GM19438 (cell line): Measurements from ENCODE around the gene NEK9.
A peak's percentile ranks its signal among the peaks of the same experiment; 100 is the strongest.
"Not testable (repeated sequence)": the region's sequence is repeated elsewhere in the genome, so short reads cannot be mapped to it uniquely, and the experiment has no call there.

Source experiments
- ATAC-seq: cut with Tn5 transposase; IDR thresholded peaks from one replicate; pipeline ENCODE4 v1.9.1; 2021; ENCODE audit warnings: low read depth; ENCODE audit not compliant: unreplicated experiment

NEK9 gene

DNA sequence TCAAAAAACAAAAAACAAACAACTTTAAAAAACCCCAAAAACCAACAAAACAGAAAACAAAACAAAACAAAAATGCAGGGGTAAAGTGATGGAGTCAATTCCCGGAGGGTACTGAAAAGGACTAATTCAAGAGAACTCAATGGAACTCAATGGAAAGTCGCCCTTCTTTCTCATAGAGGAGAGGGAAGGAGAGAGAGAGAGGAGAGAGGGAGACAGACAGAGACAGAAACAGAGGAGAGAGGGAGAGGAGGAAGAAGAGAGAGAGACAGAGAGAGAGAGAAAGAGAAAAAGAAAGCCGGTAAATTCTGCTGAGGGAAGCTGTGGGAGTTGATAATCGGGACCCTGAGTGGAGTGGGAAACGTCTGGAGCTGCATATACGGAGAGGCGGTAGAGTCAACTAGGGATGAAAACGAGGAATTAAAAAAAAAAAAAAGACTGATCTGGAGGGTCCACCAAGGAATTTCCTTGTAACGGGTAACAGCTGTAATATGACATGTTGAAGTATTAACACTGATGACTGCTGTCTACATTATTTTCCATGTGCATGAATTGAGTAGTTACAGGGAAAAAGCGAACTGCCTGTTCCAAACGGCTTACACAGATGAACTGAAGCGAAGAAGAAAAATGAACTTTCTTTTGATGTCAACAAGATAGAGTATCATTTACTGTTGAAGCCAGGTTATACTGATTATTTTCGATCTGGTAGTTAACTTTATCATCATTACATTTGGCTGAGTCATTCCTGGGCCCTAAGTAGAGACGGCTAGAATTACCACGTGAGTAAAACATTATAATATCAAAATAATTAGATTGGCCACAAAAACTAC lies 58.3 kb downstream of the NEK9 start:
- no peak for ATAC-seq

DNA sequence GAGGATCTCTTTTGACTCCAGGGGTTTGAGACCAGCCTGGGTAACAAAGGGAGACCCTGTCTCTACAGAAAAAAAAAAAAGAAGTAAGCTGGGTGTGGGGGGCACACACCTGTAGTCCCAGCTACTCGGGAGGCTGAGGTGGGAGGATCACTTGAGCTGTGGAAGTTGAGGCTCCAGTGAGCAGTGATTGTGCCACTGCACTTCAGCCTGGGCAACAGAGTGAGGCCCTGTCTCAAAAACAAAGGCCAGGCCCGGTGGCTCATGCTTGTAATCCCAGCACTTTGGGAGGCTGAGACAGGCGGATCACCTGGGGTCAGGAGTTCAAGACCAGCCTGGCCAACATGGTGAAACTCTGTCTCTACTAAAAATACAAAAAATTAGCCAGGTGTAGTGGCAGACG lies 59.1 kb downstream of the NEK9 start:
- ATAC-seq, result not testable (repeated sequence)

DNA sequence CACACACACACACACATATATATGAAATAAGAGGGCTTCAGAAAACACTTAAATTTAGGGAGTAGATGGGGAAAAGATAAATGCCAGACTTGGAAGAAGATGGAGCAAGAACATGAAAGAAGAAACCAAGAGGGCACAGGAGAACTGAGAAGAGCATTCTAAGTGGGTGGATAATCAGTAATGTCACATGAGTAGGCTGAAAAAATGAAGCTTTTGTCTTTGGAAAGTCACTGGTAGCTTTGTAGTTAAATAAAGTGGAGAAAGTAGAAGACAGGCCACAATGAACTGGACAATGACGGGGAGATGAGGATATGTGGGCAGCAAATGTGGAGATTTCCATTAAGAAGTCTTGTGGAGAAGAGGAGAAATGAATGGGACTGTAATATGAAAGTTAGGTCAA lies 59.6 kb downstream of the NEK9 start:
- ATAC-seq, result no peak

DNA sequence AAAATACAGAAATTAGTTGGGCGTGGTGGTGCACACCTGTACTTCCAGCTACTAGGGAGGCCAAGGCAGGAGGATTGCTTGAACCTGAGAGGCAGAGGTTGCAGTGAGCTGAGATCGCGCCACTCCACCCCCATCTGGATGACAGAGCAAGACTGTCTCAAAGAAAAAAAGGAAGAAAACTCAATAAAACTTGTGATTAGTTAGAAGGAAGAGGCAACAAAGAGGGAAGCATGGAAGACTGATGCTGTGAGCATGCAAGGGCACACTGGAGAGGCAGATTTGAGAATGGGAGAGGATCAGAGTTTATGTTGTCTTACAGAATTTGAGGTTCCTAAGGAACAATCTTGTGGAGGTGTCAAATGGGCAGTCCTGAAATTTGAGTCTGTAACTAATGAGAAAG lies 60.2 kb downstream of the NEK9 start:
- ATAC-seq, result no peak

DNA sequence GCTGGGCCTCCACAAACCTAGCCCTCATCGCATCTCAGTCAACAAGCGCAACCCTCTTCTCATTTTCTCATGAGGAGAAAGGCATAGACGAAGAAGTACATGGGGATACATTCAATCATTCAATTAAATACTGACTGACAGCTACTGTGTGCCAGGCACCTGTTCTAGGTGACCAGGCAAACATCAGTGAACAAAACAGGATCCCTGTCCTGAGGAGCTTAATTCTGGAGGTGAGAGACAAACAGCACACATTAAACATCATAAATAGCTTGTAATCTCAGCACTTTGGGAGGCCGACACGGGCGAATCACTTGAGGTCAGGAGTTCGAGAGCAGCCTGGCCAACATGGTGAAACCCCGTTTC lies 62.7 kb downstream of the NEK9 start:
- ATAC-seq, result no peak

DNA sequence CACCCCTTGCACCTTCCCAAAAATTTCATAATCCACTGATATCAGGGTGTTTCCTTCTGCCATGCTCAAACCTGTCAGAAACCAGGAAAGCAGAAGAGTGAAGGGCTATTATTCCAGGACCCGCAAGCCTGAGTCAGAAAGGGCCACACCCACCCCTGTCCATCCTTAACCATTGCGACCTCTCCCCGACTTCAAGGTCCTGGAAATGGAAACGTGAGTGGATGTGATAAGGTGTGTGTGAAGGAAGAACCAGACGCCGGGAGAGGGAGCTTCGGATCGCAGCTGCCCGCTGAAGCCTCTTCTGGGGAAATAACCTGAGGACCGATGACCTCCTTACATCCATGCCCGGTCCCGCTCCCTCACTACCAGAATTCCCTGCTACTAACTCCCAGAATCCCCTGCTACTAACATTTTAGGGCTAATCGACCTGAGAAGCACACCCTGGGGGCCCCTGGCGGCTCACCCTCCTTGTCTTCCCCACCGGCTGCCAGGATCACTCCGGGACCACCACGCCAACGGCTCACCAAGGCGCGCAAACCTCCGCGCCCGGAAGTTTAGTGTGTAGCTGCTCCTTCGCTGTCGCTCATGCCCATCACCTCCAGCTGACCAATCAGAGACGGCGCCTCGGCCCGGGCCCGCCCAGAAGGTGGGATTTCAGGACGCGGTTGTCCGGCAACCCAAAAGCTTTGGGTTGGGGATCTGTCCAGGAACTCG lies 63.2 kb downstream of the NEK9 start, which contains the start of gene ACYP1:
Gene ACYP1 (minus strand): TSS at position 534 of the 714 bp plus-strand sequence. CDS start 471 bp downstream, at position 63.
- ATAC-seq, result peak; percentile 97

DNA sequence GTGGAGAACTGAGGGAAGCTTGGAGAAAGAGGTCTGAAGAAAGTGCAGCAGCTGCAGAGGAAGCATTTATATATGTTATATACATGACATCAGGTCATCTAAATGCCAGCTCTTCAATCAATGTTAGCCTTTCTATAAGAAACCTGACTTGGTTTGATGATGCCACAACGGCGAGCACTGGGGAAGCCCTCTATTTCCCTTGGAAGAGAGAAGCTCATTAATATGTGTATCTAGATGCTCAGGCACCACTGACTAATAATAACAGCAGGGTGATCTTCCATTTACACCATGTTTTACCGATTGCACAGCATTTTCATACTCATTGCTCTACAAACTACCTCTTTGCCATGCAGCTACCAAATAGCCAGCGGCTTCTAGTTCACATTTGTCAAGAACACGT lies 63.8 kb downstream of the NEK9 start:
- no peak for ATAC-seq

DNA sequence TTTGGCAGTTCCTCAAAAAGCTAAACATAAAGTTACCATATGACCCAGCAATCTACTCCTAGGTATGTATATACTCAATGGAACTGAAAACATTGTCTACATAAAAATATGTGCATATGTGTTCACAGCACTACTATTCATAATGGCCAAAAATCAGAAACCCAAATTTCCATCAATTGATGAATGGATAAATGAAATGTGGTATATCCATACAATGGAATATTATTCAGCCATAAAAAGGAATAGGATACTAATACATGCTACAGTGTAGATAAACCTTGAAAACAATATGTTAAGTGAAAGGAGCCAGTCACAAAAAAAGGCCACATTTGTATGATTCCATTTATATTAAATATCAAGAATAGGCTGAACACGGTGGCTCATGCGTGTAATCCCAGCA lies 66.4 kb downstream of the NEK9 start:
- no peak for ATAC-seq

DNA sequence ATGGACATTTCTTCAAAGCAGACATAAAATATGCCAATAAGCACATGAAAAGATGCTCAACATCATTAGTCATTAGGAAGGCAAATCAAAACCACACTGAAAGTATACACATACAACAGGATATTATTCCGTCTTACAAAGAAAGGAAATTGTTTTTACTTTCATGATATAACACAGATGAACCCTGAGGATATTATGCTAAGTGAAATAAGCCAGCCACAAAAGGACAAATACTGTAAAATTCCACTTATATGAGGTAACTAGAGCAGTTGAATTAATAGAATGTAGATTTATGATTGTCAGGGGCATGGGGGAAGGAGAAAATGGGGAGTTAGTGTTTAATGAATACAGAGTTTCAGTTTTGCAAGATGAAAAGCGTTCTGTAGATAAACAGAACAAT lies 67.2 kb downstream of the NEK9 start:
- no peak for ATAC-seq

DNA sequence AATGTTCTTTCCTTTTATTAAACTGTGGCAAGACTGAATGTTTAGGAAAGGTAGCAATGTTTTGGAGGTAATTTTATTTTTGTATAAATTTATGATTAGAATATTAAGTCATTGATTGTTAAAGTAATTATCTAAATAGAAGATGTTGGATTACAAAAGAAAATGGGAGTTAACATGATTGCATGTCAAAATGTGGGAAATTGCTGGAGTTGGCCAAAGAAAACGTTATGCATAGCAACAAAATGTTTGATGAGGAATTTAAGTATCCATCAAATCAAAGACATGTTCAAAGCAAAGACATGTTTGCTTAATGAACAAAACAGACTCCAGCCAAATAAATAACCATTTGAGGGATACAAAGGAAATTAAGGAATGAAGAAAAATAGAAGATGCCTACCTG lies 72.4 kb downstream of the NEK9 start:
- ATAC-seq, result no peak

DNA sequence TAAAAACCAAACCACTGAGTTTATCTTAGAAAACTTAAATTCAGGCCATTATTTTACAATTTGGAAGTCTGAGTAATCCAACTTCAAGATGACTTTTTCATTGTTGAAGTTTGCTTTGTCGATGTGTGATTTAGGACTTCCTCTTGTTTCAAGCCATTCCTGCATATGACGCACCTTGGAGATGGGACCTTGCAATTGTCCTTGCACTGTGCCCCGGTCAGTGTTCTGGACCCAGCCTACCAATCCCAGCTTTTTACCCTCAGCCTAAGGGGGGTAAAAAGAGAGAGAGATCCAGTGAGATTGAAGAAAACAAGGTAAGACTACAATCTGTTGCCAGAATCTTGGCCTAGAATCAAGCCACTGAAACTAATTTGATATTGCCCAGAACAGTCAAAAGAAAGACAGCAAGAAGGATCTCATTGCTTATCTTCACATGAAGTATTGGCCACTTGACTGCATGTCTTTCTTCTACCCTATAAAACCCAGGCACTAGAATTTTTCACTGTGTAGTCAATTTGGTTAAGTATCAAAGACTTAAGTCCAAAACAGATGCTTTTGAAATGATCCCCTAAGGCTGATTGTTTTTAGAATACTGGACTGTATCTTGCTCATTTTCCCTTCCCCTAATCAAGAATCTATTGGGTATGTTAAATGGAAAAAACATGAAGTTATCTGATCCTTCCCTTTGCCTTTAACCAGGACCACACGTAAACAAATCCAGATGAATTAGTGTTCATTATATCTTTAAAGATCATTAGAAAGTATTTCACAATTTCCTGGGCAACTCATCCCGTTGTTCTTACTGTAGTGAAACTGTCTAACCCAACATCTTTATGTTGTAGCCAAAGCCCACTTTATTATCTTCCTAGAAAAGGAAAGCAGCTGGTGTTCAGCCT lies 73.2 kb downstream of the NEK9 start:
- no peak for ATAC-seq

DNA sequence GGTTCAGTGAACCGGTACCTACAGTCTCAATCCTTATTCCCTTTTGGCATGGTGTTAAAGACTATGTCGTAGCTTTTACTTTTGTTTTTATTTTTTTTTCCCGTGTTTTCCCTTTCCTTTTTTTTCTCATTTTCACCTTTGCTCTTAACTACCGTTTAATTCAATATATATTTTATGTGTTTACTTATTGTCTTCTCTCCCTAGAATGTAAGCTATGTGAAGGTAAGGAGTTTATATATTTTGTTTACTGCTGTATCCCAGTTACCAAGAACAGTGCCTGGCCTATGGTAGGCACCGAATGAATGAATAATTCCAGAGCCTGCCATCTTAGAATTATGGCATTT lies 75.3 kb downstream of the NEK9 start:
- no peak for ATAC-seq

DNA sequence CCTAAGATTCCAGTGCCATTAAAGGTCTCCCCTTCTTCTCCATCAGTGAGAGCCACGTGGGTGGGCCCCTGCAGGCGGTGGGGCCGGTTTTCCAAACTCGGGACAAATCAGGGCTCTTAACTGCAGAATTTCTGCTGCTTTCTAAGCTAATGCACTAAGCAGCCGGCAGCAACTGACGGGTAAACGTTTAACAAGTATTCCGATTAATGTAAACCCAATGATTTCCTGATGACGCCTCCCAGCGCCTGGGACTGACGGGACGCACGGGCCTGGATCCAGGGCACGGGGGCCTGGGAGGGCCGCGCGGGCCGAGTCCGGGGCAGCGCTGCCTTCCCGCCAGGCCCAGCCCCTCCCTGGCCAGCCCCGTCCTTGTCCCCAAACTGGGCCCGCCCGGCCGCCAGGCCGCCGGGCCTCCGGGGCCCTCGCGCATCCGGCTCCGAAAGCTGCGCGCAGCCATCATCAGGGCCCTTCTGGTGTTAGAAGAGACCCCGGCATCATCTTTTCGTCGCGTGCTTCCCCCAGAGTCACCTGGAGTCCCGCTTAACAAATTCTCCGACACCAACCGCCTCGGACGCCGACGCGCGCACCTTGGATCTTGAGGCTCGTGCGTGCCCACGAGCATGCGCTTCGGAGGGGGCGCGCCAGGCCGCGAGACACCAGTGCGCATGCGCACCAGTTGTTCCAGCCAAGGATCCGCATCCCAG lies 75.8 kb downstream of the NEK9 start, which contains the start of gene MLH3:
Gene MLH3 (minus strand): TSS at position 616 of the 704 bp plus-strand sequence. CDS start 1,812 bp downstream, outside the sequence.
- peak; percentile 58 for ATAC-seq

DNA sequence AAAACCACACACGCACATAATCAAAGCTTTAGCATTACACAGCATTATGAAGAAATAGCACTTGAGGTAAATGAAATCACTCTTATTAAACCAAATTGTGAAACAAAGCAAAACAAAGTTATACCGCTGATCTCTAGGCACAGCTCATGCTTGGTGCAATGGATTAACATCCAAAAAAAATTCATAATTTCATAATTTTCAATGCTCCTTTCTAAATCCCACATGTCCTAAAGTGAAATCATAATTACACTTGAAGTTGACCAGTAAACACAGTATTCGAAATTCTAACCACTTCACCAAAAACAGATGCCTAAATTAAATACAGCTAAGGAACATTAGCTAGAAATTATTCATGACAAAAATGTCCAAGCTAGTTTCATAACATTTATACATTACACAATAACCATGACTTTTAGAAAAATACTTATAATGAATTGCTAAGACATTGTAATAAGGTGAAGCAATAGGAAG lies 77.1 kb downstream of the NEK9 start:
- ATAC-seq, result no peak

DNA sequence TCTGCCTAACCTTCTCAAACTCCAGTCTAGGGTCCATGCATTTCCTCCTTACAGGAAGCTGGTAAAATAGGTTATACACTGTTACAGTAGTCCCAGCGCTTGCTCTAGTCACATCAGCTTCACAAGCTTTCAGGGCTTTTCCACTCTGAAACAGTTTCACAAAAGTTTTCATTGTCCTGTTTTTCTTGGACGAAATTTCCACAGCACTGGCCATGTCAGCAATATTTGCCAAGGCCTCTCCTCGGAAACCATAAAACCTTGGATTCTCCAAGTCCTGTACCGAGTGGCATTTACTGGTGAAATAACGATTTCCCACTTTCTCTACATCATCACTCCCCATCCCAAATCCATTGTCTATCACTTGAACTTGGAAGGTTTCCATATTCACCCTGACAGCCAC lies 77.7 kb downstream of the NEK9 start:
- no peak for ATAC-seq

DNA sequence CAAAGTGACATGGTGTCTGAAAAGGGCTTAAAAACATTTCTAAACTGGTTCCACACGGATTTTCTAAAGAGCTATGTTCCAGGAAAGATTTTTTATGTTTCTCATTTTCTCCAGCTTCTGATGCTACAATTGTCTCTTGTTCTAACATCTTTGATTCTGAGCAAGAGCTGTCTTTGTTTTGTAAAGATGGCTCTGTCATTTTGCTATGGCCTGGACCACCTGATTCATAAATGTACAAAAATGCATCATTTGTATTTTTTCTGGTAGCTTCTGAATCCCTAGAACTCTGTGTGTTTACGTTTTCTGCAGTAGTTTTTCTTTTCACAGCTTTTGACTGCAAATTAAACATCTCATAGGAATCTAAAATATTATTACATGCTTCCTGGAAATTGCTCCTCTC lies 78.7 kb downstream of the NEK9 start:
- ATAC-seq, result no peak

DNA sequence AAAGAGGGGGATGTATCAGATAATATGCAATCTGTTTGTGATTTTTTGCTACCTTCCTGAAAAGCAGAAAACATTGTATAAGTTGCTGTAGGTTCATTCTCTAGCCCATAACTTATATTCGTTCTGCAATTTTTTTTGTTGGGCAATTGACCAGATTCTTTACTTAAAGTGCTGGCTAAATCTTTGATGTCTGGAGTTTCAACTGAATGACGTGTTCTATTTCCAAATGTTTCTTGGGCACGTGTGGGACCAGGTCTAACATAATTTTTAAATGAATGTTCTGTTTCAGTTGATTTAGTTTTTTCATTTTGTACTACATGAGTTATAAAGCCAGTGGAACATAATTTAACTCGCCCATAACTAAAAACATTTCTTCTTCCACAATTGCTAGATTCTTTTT lies 79.3 kb downstream of the NEK9 start:
- ATAC-seq, result no peak

DNA sequence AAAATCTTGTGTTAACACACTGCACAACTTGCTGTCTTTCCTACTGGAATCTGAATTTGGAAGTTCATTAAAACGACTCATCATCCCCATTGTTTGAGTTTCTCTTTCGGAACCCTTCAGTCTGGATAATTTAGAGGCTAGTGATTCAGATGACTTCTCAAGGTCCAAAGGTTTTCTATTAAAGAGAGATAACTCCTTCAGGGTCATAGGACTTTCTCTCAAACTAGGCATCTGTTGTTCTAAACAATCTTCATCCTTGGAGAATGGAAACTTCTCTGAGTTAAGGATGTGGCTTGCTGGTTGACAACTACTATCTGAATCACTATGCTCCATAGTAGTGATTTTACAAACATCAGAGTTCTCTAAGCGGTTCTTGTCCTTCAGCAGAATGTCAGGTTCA lies 79.9 kb downstream of the NEK9 start:
- no peak for ATAC-seq

DNA sequence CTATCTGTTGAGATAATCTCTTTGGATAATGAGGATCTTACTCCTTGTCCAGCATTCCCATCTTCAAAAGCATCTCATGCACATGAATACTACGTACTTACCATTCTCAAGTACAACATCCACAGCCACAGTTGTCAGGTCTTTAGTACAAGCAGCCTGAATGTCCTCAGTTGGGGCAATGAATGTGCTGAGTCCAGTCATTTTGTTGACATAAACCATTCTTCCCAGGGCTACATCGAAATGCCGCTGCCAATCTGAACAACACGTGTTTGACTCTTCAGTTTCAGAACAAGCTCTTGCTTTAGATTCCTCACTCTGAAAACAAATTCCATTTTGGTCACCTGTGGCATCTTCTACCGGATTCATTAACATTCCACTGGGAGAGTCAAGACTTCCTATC lies 80.6 kb downstream of the NEK9 start:
- no peak for ATAC-seq

DNA sequence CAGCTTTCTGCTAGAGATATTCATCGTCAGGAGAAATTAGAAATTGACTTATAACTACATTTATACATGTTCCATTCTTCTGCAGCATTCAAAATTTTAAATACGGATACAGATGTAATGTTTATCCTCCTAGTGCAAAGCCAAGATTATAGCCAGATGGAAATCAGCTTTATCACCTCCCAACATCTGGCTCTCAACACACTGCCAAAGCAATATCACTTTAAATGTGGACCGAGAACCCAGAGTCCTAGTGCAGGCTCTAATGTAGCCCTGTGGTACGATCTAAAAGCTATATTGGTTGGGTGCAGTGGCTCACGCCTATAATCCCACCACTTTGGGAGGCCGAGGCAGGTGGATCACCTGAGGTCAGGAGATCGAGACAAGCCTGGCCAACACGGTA lies 82.1 kb downstream of the NEK9 start:
- no peak for ATAC-seq
